Measurements from ENCODE around the gene PLEKHH1.

DNA sequence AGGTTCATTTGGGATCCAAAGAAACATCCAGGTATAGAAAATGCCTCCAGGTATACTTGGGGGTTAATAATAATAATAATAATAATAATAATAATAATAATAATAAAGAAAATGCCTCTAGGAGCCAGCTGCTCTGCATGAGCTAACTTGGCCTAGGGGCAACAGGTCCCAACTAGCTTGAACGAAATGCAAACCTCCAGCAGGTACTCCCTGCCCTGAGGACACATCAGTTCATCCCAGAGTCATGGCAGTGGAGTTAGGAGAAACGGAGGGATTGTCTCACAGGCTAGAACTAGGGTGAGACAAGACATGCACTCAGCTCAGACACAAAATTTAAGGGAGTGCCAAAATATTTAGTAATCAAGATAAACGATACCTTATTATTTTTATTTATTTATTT, 32.1 kb upstream of the PLEKHH1 start:
- TF ChIP-seq EZH2 (IDR thresholded peaks at IDR 0.05) (no peak), SP1 (IDR thresholded peaks at IDR 0.05; ENCODE audit: low read depth) (no peak), FOSL1 (IDR thresholded peaks at IDR 0.05; ENCODE audit: low read depth) (no peak), POLR2AphosphoS5 (IDR thresholded peaks at IDR 0.05; ENCODE audit: low read depth, low read length) (no peak), ZNF274 (IDR thresholded peaks at IDR 0.05; ENCODE audit: low read depth, low read length) (no peak), YY1 (IDR thresholded peaks at IDR 0.05; ENCODE audit: extremely low read depth, insufficient replicate concordance, low read depth, low read length) (no peak), EZH2phosphoT487 (IDR thresholded peaks at IDR 0.05; ENCODE audit: borderline replicate concordance) (no peak), POLR2A (IDR thresholded peaks at IDR 0.05; ENCODE audit: borderline replicate concordance, extremely low read depth, insufficient read depth, insufficient read length) (no peak), ELF1 (IDR thresholded peaks at IDR 0.05; ENCODE audit: borderline replicate concordance, low read depth) (no peak), JUND (IDR thresholded peaks at IDR 0.05) (no peak), CEBPB (IDR thresholded peaks at IDR 0.05; ENCODE audit: low read depth) (no peak), TCF7L2 (IDR thresholded peaks at IDR 0.05; ENCODE audit: borderline replicate concordance, extremely low read depth, insufficient read depth, insufficient read length) (no peak)
- TF ChIP-seq, protein P1, sequence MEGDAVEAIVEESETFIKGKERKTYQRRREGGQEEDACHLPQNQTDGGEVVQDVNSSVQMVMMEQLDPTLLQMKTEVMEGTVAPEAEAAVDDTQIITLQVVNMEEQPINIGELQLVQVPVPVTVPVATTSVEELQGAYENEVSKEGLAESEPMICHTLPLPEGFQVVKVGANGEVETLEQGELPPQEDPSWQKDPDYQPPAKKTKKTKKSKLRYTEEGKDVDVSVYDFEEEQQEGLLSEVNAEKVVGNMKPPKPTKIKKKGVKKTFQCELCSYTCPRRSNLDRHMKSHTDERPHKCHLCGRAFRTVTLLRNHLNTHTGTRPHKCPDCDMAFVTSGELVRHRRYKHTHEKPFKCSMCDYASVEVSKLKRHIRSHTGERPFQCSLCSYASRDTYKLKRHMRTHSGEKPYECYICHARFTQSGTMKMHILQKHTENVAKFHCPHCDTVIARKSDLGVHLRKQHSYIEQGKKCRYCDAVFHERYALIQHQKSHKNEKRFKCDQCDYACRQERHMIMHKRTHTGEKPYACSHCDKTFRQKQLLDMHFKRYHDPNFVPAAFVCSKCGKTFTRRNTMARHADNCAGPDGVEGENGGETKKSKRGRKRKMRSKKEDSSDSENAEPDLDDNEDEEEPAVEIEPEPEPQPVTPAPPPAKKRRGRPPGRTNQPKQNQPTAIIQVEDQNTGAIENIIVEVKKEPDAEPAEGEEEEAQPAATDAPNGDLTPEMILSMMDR (IDR thresholded peaks at IDR 0.05 in 2 of 3, conservative IDR thresholded peaks at IDR 0.05 in 1 of 3; ENCODE audit: borderline replicate concordance in 1 of 3, insufficient read depth in 1 of 3, low read depth in 2 of 3, low read length in 2 of 3), result no peak
- TF ChIP-seq, protein P2, sequence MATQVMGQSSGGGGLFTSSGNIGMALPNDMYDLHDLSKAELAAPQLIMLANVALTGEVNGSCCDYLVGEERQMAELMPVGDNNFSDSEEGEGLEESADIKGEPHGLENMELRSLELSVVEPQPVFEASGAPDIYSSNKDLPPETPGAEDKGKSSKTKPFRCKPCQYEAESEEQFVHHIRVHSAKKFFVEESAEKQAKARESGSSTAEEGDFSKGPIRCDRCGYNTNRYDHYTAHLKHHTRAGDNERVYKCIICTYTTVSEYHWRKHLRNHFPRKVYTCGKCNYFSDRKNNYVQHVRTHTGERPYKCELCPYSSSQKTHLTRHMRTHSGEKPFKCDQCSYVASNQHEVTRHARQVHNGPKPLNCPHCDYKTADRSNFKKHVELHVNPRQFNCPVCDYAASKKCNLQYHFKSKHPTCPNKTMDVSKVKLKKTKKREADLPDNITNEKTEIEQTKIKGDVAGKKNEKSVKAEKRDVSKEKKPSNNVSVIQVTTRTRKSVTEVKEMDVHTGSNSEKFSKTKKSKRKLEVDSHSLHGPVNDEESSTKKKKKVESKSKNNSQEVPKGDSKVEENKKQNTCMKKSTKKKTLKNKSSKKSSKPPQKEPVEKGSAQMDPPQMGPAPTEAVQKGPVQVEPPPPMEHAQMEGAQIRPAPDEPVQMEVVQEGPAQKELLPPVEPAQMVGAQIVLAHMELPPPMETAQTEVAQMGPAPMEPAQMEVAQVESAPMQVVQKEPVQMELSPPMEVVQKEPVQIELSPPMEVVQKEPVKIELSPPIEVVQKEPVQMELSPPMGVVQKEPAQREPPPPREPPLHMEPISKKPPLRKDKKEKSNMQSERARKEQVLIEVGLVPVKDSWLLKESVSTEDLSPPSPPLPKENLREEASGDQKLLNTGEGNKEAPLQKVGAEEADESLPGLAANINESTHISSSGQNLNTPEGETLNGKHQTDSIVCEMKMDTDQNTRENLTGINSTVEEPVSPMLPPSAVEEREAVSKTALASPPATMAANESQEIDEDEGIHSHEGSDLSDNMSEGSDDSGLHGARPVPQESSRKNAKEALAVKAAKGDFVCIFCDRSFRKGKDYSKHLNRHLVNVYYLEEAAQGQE (IDR thresholded peaks at IDR 0.05; ENCODE audit: low read depth), result no peak
